AG09319 (cell line): Measurements from ENCODE around the gene CACNA1C.

Experiments
- DNase-seq: peaks from one replicate; pipeline ENCODE4 v3.0.0-alpha.2; 2010; ENCODE audit warnings: low read depth; ENCODE audit errors: extremely low read depth
- CTCF ChIP-seq: IDR thresholded peaks from 2 replicates; pipeline ENCODE4 v1.5.1; 2011; ENCODE audit warnings: low read depth, mild to moderate bottlenecking, inconsistent platforms, low read length, moderate library complexity

Gene CACNA1C

GRCh38 chr12:2619136-2619535 lies 566.3 kb downstream of the CACNA1C start:
- no peak for DNase-seq
- TF ChIP-seq CTCF, result no peak

- TF ChIP-seq CTCF, result no peak
Observed at GRCh38 chr12:2622460-2622859, 569.7 kb downstream of the CACNA1C start.

GRCh38 chr12:2623472-2623871 lies 570.7 kb downstream of the CACNA1C start:
- DNase-seq, result no peak
- TF ChIP-seq CTCF, result no peak

More at GRCh38 chr12:2622460-2622859, 569.7 kb downstream of the CACNA1C start:
- no peak for DNase-seq

GRCh38 chr12:2624543-2625288 lies 571.9 kb downstream of the CACNA1C start:
- peak; percentile 49 for TF ChIP-seq CTCF
- no peak for DNase-seq

GRCh38 chr12:2625289-2625612 lies 572.5 kb downstream of the CACNA1C start:
- no peak for TF ChIP-seq CTCF
- no peak for DNase-seq

- TF ChIP-seq CTCF, result no peak
- no peak for DNase-seq
Observed at GRCh38 chr12:2627076-2627834, 574.5 kb downstream of the CACNA1C start.

GRCh38 chr12:2627835-2628191 lies 575.0 kb downstream of the CACNA1C start:
- DNase-seq, result no peak

More at GRCh38 chr12:2627835-2628191, 575.0 kb downstream of the CACNA1C start:
- no peak for TF ChIP-seq CTCF
